Measurements from ENCODE around the gene CCR5.

CCR5 gene

DNA sequence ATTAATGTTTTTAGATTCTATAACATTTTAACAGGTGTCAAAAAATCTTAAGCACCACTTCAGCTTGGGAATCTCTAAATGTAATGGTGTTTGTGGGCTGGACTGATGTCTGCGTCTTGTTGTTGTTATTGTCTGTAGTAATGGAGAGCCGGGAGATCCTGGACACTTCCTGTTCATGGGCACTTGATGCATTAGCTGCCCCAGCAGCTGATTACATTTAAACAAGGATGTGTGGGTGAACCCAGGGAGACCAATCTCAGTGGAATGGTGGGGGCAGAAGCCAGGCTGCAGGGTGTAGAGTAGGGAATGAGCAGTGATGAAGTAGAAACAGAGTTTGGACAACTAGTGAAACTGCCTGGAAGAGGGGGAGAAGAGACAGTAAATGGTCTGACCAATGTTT lies 28.4 kb downstream of the CCR5 start:
- no peak overlapping the region for H3K4me2 ChIP-seq (ENCODE audit: insufficient read depth, low read length)

DNA sequence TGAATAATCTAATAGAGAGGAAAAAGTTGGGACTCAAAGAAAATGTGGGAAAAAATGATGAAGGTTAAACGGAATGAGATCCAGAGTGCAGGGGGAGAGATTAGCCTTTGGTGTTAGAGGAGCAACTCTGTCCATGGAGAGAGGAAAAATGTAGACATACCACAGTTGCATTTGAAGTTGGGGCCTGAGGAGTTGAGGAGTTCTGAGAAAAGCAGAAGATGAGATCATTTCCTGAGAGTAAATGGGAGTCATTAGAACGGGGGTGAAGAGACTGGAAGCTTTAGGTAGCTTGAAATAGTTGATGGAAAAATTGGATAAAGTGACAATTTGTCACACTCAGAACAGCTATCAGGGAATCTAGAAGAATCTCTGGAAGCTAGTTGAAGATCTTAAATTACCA lies 28.8 kb downstream of the CCR5 start:
- Histone ChIP-seq H4K20me1 (ENCODE audit: insufficient read depth, low read length) (no peaks in the 10 kb centered on the region), H3K9ac (ENCODE audit: low read depth, low read length) (no peak overlapping the region), H3K27me3 (ENCODE audit: insufficient read depth, low read length, poor library complexity) (no peaks in the 10 kb centered on the region), H3K9me3 (ENCODE audit: insufficient read depth, low read length, severe bottlenecking) (no peaks in the 10 kb centered on the region), H3K79me2 (ENCODE audit: insufficient read depth, low read length) (no peaks in the 10 kb centered on the region), H2AFZ (ENCODE audit: low read depth, low read length) (peak overlapping the region; percentile 14; the same call in 1 of the 2 replicates), H3K4me2 (ENCODE audit: insufficient read depth, low read length) (no peak overlapping the region), H3K4me3 (ENCODE audit: low read depth in 1 of 2, low read length in 2 of 2) (no peak overlapping the region), H3K4me1 (ENCODE audit: insufficient read depth, low read length) (peaks cover 37% of the 10 kb centered on the region), H3K27ac (ENCODE audit: low read length) (peak overlapping the region; percentile 37), H3K36me3 (ENCODE audit: insufficient read depth, low read length) (no peaks in the 10 kb centered on the region)
- ATAC-seq (ENCODE audit: insufficient read depth, low read depth): peak; percentile 74
- no peak for DNase-seq
- TF ChIP-seq, protein P1, sequence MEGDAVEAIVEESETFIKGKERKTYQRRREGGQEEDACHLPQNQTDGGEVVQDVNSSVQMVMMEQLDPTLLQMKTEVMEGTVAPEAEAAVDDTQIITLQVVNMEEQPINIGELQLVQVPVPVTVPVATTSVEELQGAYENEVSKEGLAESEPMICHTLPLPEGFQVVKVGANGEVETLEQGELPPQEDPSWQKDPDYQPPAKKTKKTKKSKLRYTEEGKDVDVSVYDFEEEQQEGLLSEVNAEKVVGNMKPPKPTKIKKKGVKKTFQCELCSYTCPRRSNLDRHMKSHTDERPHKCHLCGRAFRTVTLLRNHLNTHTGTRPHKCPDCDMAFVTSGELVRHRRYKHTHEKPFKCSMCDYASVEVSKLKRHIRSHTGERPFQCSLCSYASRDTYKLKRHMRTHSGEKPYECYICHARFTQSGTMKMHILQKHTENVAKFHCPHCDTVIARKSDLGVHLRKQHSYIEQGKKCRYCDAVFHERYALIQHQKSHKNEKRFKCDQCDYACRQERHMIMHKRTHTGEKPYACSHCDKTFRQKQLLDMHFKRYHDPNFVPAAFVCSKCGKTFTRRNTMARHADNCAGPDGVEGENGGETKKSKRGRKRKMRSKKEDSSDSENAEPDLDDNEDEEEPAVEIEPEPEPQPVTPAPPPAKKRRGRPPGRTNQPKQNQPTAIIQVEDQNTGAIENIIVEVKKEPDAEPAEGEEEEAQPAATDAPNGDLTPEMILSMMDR (IDR thresholded peaks at IDR 0.05; ENCODE audit: borderline replicate concordance, extremely low read depth, low read length, poor library complexity, severe bottlenecking): no peak
- TF ChIP-seq EZH2 (IDR thresholded peaks at IDR 0.05; ENCODE audit: borderline replicate concordance, low read depth, low read length, severe bottlenecking): no peak

More for the DNA sequence above, 28.4 kb downstream of the CCR5 start:
- Histone ChIP-seq H3K9ac (ENCODE audit: low read depth, low read length) (no peak overlapping the region), H3K27me3 (ENCODE audit: insufficient read depth, low read length, poor library complexity) (no peaks in the 10 kb centered on the region), H3K27ac (ENCODE audit: low read length) (peak overlapping the region; percentile 37), H3K4me3 (ENCODE audit: low read depth in 1 of 2, low read length in 2 of 2) (no peak overlapping the region), H4K20me1 (ENCODE audit: insufficient read depth, low read length) (no peaks in the 10 kb centered on the region), H2AFZ (ENCODE audit: low read depth, low read length) (no peak overlapping the region), H3K36me3 (ENCODE audit: insufficient read depth, low read length) (no peaks in the 10 kb centered on the region), H3K4me1 (ENCODE audit: insufficient read depth, low read length) (peaks cover 41% of the 10 kb centered on the region), H3K79me2 (ENCODE audit: insufficient read depth, low read length) (no peaks in the 10 kb centered on the region), H3K9me3 (ENCODE audit: insufficient read depth, low read length, severe bottlenecking) (no peaks in the 10 kb centered on the region)
- TF ChIP-seq, protein P1 (IDR thresholded peaks at IDR 0.05; ENCODE audit: borderline replicate concordance, extremely low read depth, low read length, poor library complexity, severe bottlenecking): no peak
- TF ChIP-seq EZH2 (IDR thresholded peaks at IDR 0.05; ENCODE audit: borderline replicate concordance, low read depth, low read length, severe bottlenecking): no peak
- DNase-seq (no peak), ATAC-seq (ENCODE audit: insufficient read depth, low read depth) (no peak)

DNA sequence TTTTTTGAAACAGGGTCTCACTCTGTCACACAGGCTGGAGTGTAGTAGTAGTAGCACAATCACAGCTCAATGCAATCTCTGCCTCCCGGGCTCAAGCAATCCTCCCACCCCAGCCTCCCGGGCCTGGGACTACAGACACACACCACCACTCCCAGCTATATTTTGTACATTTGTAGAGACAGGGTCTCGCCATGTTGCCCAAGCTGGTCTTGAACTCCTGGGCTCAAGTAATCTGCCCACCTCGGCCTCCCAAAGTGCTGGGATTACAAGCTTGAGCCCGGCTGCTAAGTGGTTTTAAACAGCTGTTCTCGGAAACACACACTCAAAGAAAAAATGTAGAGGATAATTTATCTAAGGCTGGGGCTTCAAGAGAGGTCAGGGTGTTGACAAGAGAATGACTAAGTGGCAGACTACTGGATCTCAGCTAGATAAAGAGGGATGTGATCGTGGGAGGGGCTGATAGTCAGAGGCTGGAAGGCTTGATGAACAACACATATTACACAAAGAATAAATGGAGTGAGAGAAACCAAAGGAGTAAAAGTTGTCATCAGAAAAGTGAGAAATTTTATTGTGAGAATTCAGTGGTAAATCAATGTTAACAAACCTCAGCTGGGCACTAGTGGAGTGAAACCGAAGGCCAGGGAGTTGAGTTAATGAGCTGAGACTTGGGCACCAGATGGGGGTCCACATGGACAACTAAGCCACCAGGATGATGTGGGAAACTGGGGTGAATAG lies 29.4 kb downstream of the CCR5 start:
- Histone ChIP-seq H3K27me3 (ENCODE audit: insufficient read depth, low read length, poor library complexity) (no peaks in the 10 kb centered on the region), H3K9me3 (ENCODE audit: insufficient read depth, low read length, severe bottlenecking) (no peaks in the 10 kb centered on the region), H3K36me3 (ENCODE audit: insufficient read depth, low read length) (no peaks in the 10 kb centered on the region), H3K4me3 (ENCODE audit: low read depth in 1 of 2, low read length in 2 of 2) (no peak overlapping the region), H3K4me1 (ENCODE audit: insufficient read depth, low read length) (peaks cover 32% of the 10 kb centered on the region), H2AFZ (ENCODE audit: low read depth, low read length) (no peak overlapping the region; the same call in 1 of the 2 replicates), H3K4me2 (ENCODE audit: insufficient read depth, low read length) (no peak overlapping the region), H3K79me2 (ENCODE audit: insufficient read depth, low read length) (no peaks in the 10 kb centered on the region), H3K9ac (ENCODE audit: low read depth, low read length) (no peak overlapping the region), H4K20me1 (ENCODE audit: insufficient read depth, low read length) (no peaks in the 10 kb centered on the region), H3K27ac (ENCODE audit: low read length) (peak overlapping the region; percentile 37)
- TF ChIP-seq, protein P1 (IDR thresholded peaks at IDR 0.05; ENCODE audit: borderline replicate concordance, extremely low read depth, low read length, poor library complexity, severe bottlenecking): no peak
- no peak for TF ChIP-seq EZH2 (IDR thresholded peaks at IDR 0.05; ENCODE audit: borderline replicate concordance, low read depth, low read length, severe bottlenecking)
- ATAC-seq (ENCODE audit: insufficient read depth, low read depth): peak; percentile 39; the same call in 2 of the 3 replicates
- DNase-seq: no peak
